Measurements from ENCODE around the gene SLC29A2.

Gene SLC29A2

GRCh38 chr11:66346476-66347424, 24.8 kb downstream of the SLC29A2 start:
- DNase-seq = no peak

DNA sequence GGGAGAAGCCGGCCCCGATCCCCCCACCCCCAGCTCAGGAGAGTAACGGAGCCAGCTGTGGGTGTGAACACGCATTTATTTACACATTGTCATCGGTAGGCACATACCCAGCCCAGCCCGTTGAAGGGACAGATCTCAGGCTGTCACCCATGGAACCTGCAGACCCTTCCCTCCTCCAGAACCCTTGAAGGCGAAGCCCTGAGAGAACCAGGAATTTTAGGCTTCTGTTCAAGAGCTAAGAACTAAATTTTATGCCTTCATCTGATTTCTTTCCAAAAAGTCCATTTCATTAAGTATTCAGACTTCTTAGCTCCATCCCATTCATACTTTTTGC, 26.3 kb downstream of the SLC29A2 start:
- no peak for DNase-seq

DNA sequence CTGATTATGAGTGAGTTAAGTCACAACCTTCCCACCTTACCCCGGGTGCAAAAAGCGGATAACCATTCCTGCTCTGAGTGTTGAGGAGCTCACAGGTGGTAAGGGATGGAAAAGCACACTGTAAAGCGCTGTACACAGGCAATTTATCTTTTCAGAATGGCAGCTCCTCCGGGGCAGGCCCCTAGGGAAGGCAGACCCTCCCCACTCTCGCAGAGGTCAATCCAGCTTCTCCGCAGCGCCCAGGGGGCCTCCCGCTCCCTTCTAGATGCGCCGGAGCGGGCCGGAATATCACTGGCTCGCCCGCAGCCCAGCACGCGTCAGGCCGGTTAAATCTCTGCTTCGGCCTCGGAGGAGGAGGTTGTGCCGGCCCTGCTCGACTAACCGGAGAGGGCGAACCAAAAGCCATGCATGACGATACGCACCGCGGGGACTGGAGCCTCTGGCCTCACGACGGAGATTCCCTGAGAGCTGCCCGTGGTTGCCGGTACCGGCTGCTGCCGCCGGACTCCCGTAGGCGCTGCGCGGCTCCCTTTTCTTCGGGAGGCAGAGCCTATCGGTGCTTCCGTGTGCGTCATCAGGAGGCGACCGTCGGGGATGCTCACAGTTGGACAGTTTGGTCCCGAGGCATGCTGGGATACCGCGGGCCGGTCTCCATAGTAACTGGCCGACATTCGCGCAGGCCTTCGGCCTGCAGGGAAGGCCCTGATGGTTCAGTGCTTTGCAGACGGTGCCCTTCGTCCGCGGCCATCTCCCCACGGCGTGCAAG, 26.8 kb downstream of the SLC29A2 start, which contains the start of gene BRMS1:
BRMS1 (minus strand) TSS at position 555 of the 766 bp plus-strand sequence. CDS start 2,870 bp downstream, outside the sequence.
- peak; percentile 96 for DNase-seq

GRCh38 chr11:66343176-66343575, 28.4 kb downstream of the SLC29A2 start:
- DNase-seq = no peak

DNA sequence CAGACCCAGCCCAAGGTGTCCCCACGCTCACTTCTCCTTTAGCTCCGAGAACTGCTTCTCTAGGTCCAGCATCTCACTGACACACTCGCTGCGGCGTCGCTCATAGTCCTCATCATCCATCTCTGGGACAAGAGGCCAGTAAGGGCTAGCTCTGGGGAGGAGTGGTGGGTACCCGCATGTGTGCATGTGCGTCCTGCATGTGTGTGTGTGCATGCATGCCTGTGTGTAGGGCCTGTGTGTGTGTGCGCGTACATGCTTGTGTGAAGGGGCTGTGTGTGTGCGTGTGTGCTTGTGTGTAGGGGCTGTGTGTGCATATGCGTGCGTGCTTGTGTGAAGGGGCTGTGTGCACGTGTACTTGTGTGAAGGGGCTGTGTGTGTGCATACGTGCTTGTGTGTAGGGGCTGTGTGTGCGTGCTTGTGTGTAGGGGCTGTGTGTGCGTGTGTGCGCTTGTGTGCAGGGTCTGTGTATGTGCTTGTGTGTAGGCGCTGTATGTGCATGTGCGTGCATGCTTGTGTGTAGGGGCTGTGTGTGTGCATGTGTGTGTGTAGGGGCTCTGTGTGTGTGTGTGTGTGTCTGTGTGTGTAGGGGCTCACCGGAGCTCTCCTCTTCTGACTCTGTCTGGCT, 29.9 kb downstream of the SLC29A2 start:
- DNase-seq = no peak

- no peak for DNase-seq
These were observed 30.7 kb downstream of the SLC29A2 start for GRCh38 chr11:66340596-66341501.

GRCh38 chr11:66339686-66340483, 31.7 kb downstream of the SLC29A2 start:
- DNase-seq = no peak

GRCh38 chr11:66339162-66339675, 32.3 kb downstream of the SLC29A2 start:
- no peak for DNase-seq

DNA sequence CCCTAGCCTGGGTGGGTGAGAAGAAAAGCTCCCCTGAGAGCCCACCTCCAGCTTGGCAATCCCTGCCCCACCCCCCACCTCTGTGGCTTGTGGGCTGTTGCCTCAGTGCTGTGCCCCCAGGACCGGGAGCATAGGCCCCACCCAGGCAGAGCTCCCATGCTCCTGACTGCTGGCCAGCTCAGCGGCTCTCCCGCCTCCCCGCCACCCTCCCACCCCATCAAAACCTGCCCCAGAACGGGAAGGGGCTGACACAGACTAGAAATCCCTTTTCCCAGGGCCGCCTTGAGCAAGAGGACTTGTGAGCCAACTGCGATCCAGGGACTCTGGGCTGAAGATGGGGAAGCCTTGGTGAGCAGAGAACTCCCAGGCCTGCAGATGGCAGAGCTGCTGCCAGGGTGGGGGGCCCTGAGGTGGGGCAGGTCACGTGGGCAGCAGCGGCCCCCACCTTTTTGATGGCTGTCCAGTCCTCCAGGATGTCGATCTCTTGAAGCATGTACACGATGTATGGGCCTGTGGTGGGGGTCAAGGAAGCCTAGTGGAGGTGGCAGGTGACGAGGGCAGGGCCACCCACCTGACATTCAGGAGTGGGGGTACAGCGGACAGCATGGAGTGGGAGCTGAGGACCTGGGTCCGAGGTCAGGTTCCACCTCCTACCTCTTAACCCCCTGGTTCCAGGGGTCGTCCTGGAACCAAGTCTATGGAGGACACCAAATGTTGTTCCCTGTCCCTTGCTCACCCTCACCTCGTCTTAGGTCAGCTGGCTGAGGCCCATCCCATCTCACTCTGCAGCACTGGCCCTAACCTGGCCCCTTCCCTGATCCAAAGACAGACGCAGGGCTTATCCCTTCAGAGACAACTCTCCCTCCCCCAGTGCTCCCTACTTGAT, 33.0 kb downstream of the SLC29A2 start:
- no peak for DNase-seq

- DNase-seq = no peak
These were observed 34.3 kb downstream of the SLC29A2 start for GRCh38 chr11:66337103-66337899.

- DNase-seq = peak; percentile 86
These were observed 35.1 kb downstream of the SLC29A2 start, which contains the start of gene RIN1 for GRCh38 chr11:66336234-66337102. Gene RIN1, minus strand, starts transcription at chr11:66336434. Its CDS starts 32 bp downstream, at chr11:66336402.

DNA sequence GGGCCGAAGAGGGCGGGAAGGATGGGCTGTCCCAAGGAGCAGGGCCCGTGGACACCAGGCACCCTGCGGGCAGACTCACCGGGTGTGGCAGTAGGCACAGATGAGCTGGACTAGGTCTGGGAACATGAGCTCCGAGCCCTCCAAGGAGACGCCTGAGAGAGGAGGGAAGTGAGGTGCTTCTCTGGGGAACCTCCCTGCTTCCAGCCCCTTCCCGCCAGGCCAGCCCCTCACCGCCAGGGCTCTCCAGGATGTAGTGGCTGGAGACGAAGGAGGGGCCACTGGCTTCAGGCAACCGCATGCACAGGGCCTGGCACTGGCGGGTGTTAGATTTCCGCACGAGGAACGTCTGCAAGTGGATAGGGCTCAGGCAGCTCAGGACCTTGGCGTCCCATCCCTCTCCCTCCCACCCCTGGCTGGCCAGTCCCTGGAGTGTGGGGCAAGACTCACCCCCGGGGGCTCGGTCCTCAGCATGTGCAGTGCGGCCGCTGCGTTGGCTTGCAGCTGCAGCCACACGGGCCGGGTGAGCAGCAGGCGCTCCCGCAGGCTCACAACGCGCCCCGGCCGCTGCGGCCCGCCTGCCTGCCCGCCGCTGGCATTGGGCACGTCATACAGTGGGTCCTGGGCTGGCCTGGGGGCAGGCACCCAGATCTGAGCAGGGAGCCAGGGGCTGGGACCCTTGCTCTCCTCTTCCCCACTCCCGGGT, 35.9 kb downstream of the SLC29A2 start:
- no peak for DNase-seq

GRCh38 chr11:66334605-66335442, 36.7 kb downstream of the SLC29A2 start:
- no peak for DNase-seq

DNA sequence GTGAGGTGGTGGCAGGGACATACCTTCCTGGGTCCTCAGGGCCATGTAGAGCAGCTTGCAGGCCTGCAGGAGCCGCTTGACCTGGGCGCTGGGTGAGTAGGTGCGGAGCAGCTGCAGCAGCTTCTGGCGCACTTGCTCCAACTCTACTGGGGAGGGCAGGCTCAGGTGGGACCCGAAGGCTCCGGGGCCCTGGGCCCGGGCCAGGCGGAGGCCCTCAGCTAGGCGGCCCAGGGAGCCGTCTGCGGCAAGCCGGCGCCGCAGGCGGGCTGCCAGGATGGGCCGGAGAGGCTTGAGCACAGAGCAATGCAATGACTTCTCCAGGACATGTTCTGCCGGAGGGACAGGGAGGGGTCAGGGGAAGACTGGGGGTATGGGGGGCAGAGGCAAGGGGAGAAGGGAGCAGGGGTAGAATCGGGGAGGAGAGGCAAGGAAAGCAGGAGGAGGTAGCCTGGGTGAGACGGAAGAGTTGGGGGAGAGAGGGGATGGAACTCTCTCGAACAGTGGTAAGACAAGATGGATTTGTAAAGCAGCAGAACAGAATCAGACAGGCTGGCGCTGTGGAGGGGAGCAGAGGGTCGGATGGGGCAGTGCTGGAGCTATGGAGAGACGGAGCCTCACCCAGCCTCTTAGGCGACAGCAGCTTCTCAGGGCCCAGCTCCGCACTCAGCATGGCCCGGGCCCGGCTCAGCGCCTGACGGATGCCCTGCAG, 37.5 kb downstream of the SLC29A2 start:
- DNase-seq = no peak

DNA sequence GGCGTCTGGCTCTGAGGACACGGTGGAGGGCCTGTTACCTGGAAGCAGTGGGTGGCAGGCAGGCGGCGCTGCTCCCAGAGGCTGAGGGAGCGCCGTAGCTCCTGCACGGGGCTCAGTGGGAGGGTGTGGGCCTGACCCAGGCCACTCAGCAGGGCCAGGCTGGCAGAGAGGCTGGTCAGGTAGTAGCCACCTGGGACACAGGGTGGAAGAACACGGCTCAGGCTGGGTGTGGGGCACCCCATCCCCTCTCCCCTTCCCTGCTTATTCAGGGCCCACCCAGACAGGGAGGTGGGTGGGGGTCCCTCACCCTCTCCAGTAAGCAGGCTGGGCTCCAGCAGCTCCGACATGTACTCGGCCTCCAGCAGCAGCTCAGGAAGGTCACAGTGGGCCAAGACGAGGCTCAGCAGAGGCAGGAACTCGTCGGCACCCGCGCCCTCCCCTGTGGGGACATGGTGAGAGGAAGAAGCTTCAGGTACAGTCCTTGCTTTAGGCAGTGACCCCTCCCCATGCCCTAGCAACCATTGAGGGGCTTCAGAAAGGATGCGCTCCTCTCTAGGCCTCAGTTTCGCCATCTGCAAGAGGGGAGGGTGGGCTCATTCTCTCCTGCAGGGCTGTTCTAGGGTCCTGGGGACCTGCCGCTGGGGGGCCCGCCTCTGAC, 38.2 kb downstream of the SLC29A2 start:
- DNase-seq = no peak
